WTC11 (cell line): Measurements from ENCODE around the gene ITCH. TPM values are rescaled to one million over a fixed set of nuclear protein-coding genes. Genes with fewer than 3 reads are reported as not detected.
"Not testable (repeated sequence)": the region's sequence is repeated elsewhere in the genome, so short reads cannot be mapped to it uniquely, and the experiment has no call there.

Experiments used
- ATAC-seq: fragments of 200-7000 bp; cut with Tn5 transposase; 2 replicates; pipeline ENCODE4 v1.10.0; 2021; ENCODE audit warnings: mild to moderate bottlenecking, moderate library complexity
- CTCF ChIA-PET: fragments of 300-600 bp; sonication (Branson Sonifier 250); formaldehyde crosslinking; loops from one replicate; lab custom pipeline; 2021; ENCODE audit warnings: antibody characterized with exemption; lab: Charles Lee
- POLR2A ChIA-PET: fragments of 350-600 bp; sonication (Branson Sonifier 250); formaldehyde crosslinking; loops from one replicate; lab custom pipeline; 2021; ENCODE audit warnings: antibody characterized with exemption; lab: Charles Lee
- DNase-seq: peaks from one replicate; pipeline ENCODE4 v3.0.0; 2021; ENCODE audit warnings: low spot score
- H3K27ac Mint-ChIP-seq: 2 replicates; pipeline ENCODE4 v1.8.0; 2021; ENCODE audit warnings: mixed read lengths
- H3K27me3 Mint-ChIP-seq: 2 replicates; pipeline ENCODE4 v1.8.0; 2021; ENCODE audit warnings: low read depth, mild to moderate bottlenecking, moderate library complexity, mixed read lengths
- H3K36me3 Mint-ChIP-seq: 2 replicates; pipeline ENCODE4 v1.8.0; 2021; ENCODE audit warnings: mixed read lengths
- H3K4me1 Mint-ChIP-seq: 2 replicates; pipeline ENCODE4 v1.8.0; 2022; ENCODE audit warnings: mixed read lengths
- H3K4me3 Mint-ChIP-seq: 2 replicates; pipeline ENCODE4 v1.8.0; 2021; ENCODE audit warnings: mild to moderate bottlenecking, moderate library complexity, mixed read lengths
- H3K9me3 Mint-ChIP-seq: 2 replicates; pipeline ENCODE4 v1.8.0; 2021; ENCODE audit warnings: mixed read lengths
- ATF1 ChIP-seq: sonication (generic); formaldehyde crosslinking; IDR thresholded peaks from 2 replicates; pipeline ENCODE4 v1.8.1; 2023; ENCODE audit warnings: mild to moderate bottlenecking, moderate library complexity, missing genetic modification reagents
- ATF2 ChIP-seq: sonication (generic); formaldehyde crosslinking; IDR thresholded peaks from 2 replicates; pipeline ENCODE4 v1.8.1; 2022; ENCODE audit warnings: low read depth, missing genetic modification reagents, borderline replicate concordance
- KAT7 ChIP-seq: sonication (generic); formaldehyde crosslinking; IDR thresholded peaks from 2 replicates; pipeline ENCODE4 v1.8.1; 2023; ENCODE audit warnings: missing genetic modification reagents, mild to moderate bottlenecking, borderline replicate concordance
- MXD4 ChIP-seq: fragments of 250-450 bp; sonication (Bioruptor Pico); IDR thresholded peaks from 2 replicates; pipeline ENCODE4 v1.8.0; 2021; ENCODE audit warnings: mild to moderate bottlenecking, moderate library complexity, borderline replicate concordance
- PRDM15 ChIP-seq: sonication (generic); formaldehyde crosslinking; IDR thresholded peaks from 2 replicates; pipeline ENCODE4 v1.8.0; 2022; ENCODE audit warnings: missing genetic modification reagents
- SMAD4 ChIP-seq: sonication (generic); formaldehyde crosslinking; IDR thresholded peaks from 2 replicates; pipeline ENCODE4 v1.8.0; 2022; ENCODE audit warnings: mild to moderate bottlenecking, missing genetic modification reagents
- TP53 ChIP-seq: sonication (generic); formaldehyde crosslinking; IDR thresholded peaks from 2 replicates; pipeline ENCODE4 v1.8.1; 2023; ENCODE audit warnings: mild to moderate bottlenecking, missing genetic modification reagents
- ZNF121 ChIP-seq: sonication (generic); formaldehyde crosslinking; IDR thresholded peaks from 2 replicates; pipeline ENCODE4 v1.8.0; 2023; ENCODE audit warnings: missing genetic modification reagents
- ZNF512 ChIP-seq: sonication (generic); formaldehyde crosslinking; IDR thresholded peaks from 2 replicates; pipeline ENCODE4 v1.8.1; 2022; ENCODE audit warnings: missing genetic modification reagents, borderline replicate concordance
- total RNA-seq: library from RNA; stranded (reverse); gene quantifications from 3 replicates; pipeline ENCODE4 v1.2.3, GENCODE V29; 2021
- TF ChIP-seq, protein P1 (sequence below): sonication (generic); formaldehyde crosslinking; IDR thresholded peaks from 2 replicates; pipeline ENCODE4 v1.8.0; 2023; ENCODE audit warnings: missing genetic modification reagents
- TF ChIP-seq, protein P2 (sequence below): sonication (generic); formaldehyde crosslinking; IDR thresholded peaks from 2 replicates; pipeline ENCODE4 v1.8.1; 2023; ENCODE audit warnings: mild to moderate bottlenecking, missing genetic modification reagents, moderate library complexity

ITCH gene
- total RNA-seq, 1 experiment from 2014 or later, result 35.8 TPM

- no peak for ATAC-seq
- TF ChIP-seq PRDM15 (CRISPR knock-in tag) (no peak), KAT7 (no peak), ATF2 (no peak), MXD4 (CRISPR knock-in tag) (no peak), TP53 (CRISPR knock-in tag) (no peak), SMAD4 (CRISPR knock-in tag) (no peak), ZNF512 (no peak), ATF1 (CRISPR knock-in tag) (no peak)
- TF ChIP-seq, protein P1, sequence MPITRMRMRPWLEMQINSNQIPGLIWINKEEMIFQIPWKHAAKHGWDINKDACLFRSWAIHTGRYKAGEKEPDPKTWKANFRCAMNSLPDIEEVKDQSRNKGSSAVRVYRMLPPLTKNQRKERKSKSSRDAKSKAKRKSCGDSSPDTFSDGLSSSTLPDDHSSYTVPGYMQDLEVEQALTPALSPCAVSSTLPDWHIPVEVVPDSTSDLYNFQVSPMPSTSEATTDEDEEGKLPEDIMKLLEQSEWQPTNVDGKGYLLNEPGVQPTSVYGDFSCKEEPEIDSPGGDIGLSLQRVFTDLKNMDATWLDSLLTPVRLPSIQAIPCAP, result no peak
- Mint-ChIP-seq H3K36me3 (peaks cover 42% of the 10 kb centered on the region), H3K27me3 (no peaks in the 10 kb centered on the region), H3K4me3 (no peak overlapping the region), H3K4me1 (no peaks in the 10 kb centered on the region), H3K27ac (peak overlapping the region; percentile 25; the same call in 1 of the 2 replicates), H3K9me3 (no peaks in the 10 kb centered on the region)
- DNase-seq, result no peak
- ChIA-PET CTCF (interaction anchor here (2.1 kb wide), 1 partner anchor 108 kb away, joined by 9 read pairs; no protein-coding TSS in a partner anchor), POLR2A (no interaction called here)
Observed at GRCh38 chr20:34420975-34421374, 57.9 kb downstream of the ITCH start.

- peaks cover 44% of the 10 kb centered on the region for H3K36me3 Mint-ChIP-seq
- CTCF ChIA-PET, result interaction anchor here (2.1 kb wide), 1 partner anchor 109 kb away, joined by 9 read pairs; no protein-coding TSS in a partner anchor
Observed at GRCh38 chr20:34421766-34422466, 58.8 kb downstream of the ITCH start.

GRCh38 chr20:34425032-34425690, 62.1 kb downstream of the ITCH start:
- H3K4me1 Mint-ChIP-seq, H3K27ac Mint-ChIP-seq, H3K9me3 Mint-ChIP-seq, H3K27me3 Mint-ChIP-seq, ATAC-seq, H3K4me3 Mint-ChIP-seq, POLR2A ChIA-PET, DNase-seq: not testable (repeated sequence)
- H3K36me3 Mint-ChIP-seq, result peaks cover 40% of the 10 kb centered on the region
- CTCF ChIA-PET, result interaction anchor here (0.6 to 1.9 kb wide), 3 partner anchors 20 to 113 kb away, joined by 3 to 9 read pairs (median 5); no protein-coding TSS in a partner anchor

More at GRCh38 chr20:34421766-34422466, 58.8 kb downstream of the ITCH start:
- DNase-seq (no peak), ATAC-seq (no peak)
- TF ChIP-seq ZNF121 (CRISPR knock-in tag), result peak; percentile 38; the same call in 1 of the 2 replicates
- TF ChIP-seq, protein P2, sequence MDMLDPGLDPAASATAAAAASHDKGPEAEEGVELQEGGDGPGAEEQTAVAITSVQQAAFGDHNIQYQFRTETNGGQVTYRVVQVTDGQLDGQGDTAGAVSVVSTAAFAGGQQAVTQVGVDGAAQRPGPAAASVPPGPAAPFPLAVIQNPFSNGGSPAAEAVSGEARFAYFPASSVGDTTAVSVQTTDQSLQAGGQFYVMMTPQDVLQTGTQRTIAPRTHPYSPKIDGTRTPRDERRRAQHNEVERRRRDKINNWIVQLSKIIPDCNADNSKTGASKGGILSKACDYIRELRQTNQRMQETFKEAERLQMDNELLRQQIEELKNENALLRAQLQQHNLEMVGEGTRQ (CRISPR knock-in tag), result no peak
- H3K4me1 Mint-ChIP-seq, result no peaks in the 10 kb centered on the region
- H3K27ac Mint-ChIP-seq, result no peak overlapping the region
- no peaks in the 10 kb centered on the region for H3K9me3 Mint-ChIP-seq
- POLR2A ChIA-PET, result interaction anchor here (0.7 kb wide), 1 partner anchor 58 kb away, joined by 3 read pairs; no protein-coding TSS in a partner anchor
- H3K4me3 Mint-ChIP-seq, result no peak overlapping the region
- no peaks in the 10 kb centered on the region for H3K27me3 Mint-ChIP-seq
